ENCODE data around the gene LRRC63. TPM values are rescaled to one million over a fixed set of nuclear protein-coding genes. Genes with fewer than 3 reads are reported as not detected.
A peak's percentile ranks its signal among the peaks of the same experiment; 100 is the strongest.

The LRRC63 gene
- total RNA-seq, 1 donor from 2014 or later: 0.37 TPM

DNA sequence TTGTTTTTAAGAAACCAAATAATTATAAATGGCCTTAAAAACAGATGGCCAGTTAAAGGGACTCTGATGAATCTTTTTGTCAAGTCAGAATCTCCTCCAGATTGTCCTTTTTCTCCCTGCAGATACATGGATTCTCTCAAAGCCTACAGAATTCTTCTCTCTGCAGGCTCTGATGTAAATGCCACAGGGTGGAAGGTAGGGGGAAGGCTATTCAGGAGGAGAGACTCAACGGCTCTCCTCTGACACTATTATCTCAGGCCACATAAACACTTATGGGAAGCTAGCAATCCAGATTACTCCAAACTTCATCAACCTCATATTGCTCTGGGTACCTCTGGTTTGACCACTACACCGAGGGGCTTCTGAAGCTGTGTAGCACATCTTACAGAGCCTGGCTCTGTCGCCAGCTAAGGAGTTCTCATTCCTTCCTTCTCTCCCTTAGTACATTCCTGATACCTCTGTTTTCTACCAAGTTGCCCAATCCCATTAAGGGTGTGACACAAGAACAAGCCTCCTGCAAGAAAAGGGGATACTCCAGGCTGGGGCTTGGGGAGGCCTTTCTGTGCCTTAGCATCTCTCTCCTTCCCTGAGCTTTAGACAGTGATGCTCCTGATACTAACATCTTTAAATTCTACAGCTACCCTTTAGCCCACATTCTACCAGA, 44.6 kb upstream of the LRRC63 start:
- Mint-ChIP-seq H3K4me3 (no peak overlapping the region), H3K27me3 (ENCODE audit: low read depth) (no peaks in the 10 kb centered on the region), H3K36me3 (ENCODE audit: low read depth) (no peaks in the 10 kb centered on the region)

DNA sequence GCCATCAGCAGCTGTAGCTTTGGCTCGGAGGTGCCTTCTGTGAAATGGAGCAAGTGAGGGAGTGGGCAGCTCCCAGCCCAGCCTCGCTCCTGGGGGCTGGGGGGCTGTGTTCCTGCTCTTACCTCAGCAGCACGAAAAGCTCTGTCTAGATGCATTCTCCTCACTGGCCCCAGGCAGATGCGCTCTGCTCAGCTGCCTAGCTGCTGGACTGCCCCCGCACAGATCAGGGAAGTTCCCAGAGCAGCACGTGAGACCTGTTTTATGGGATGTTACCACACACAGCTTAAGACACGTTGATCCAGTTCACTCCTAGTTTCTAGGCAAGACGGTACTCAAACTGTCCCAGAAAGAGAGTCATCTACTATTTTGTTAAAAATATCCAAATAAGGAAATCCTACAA, 43.4 kb upstream of the LRRC63 start:
- TF ChIP-seq, protein P1, sequence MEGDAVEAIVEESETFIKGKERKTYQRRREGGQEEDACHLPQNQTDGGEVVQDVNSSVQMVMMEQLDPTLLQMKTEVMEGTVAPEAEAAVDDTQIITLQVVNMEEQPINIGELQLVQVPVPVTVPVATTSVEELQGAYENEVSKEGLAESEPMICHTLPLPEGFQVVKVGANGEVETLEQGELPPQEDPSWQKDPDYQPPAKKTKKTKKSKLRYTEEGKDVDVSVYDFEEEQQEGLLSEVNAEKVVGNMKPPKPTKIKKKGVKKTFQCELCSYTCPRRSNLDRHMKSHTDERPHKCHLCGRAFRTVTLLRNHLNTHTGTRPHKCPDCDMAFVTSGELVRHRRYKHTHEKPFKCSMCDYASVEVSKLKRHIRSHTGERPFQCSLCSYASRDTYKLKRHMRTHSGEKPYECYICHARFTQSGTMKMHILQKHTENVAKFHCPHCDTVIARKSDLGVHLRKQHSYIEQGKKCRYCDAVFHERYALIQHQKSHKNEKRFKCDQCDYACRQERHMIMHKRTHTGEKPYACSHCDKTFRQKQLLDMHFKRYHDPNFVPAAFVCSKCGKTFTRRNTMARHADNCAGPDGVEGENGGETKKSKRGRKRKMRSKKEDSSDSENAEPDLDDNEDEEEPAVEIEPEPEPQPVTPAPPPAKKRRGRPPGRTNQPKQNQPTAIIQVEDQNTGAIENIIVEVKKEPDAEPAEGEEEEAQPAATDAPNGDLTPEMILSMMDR (conservative IDR thresholded peaks at IDR 0.05): no peak
- no peaks in the 10 kb centered on the region for H3K9me3 Mint-ChIP-seq
- H3K36me3 Mint-ChIP-seq (ENCODE audit: low read depth): no peaks in the 10 kb centered on the region
- H3K4me3 Mint-ChIP-seq: no peak overlapping the region
- H3K27me3 Mint-ChIP-seq (ENCODE audit: low read depth): no peaks in the 10 kb centered on the region
- peaks cover 77% of the 10 kb centered on the region for H3K4me1 Mint-ChIP-seq
- DNase-seq (ENCODE audit: low read depth, low spot score): no peak
- no peak overlapping the region for H3K27ac Mint-ChIP-seq (ENCODE audit: unreplicated experiment)

More for the DNA sequence above, 44.6 kb upstream of the LRRC63 start:
- TF ChIP-seq, protein P1 (conservative IDR thresholded peaks at IDR 0.05): no peak
- DNase-seq (ENCODE audit: low read depth, low spot score): no peak
- Mint-ChIP-seq H3K4me1 (peaks cover 66% of the 10 kb centered on the region), H3K9me3 (no peaks in the 10 kb centered on the region), H3K27ac (ENCODE audit: unreplicated experiment) (no peak overlapping the region)

GRCh38 chr13:46168783-46169182, 42.9 kb upstream of the LRRC63 start:
- peak overlapping the region; percentile 54 for H3K27ac Mint-ChIP-seq (ENCODE audit: unreplicated experiment)
- H3K9me3 Mint-ChIP-seq: no peaks in the 10 kb centered on the region
- H3K36me3 Mint-ChIP-seq (ENCODE audit: low read depth): no peaks in the 10 kb centered on the region
- peaks cover 80% of the 10 kb centered on the region for H3K4me1 Mint-ChIP-seq
- no peak overlapping the region for H3K4me3 Mint-ChIP-seq
- DNase-seq (ENCODE audit: low read depth, low spot score): no peak
- no peaks in the 10 kb centered on the region for H3K27me3 Mint-ChIP-seq (ENCODE audit: low read depth)
- TF ChIP-seq, protein P1 (conservative IDR thresholded peaks at IDR 0.05): no peak

- TF ChIP-seq, protein P1 (conservative IDR thresholded peaks at IDR 0.05): no peak
- Mint-ChIP-seq H3K4me1 (peaks cover 78% of the 10 kb centered on the region), H3K36me3 (ENCODE audit: low read depth) (no peaks in the 10 kb centered on the region), H3K27ac (ENCODE audit: unreplicated experiment) (peak overlapping the region; percentile 88), H3K9me3 (no peaks in the 10 kb centered on the region), H3K4me3 (no peak overlapping the region), H3K27me3 (ENCODE audit: low read depth) (no peaks in the 10 kb centered on the region)
- DNase-seq (ENCODE audit: low read depth, low spot score): no peak
Observed at GRCh38 chr13:46169758-46170157, 42.0 kb upstream of the LRRC63 start.

GRCh38 chr13:46170268-46170667, 41.5 kb upstream of the LRRC63 start:
- DNase-seq (ENCODE audit: low read depth, low spot score): no peak
- Mint-ChIP-seq H3K36me3 (ENCODE audit: low read depth) (no peaks in the 10 kb centered on the region), H3K4me1 (peaks cover 78% of the 10 kb centered on the region), H3K9me3 (no peaks in the 10 kb centered on the region), H3K4me3 (peak overlapping the region; percentile 38), H3K27ac (ENCODE audit: unreplicated experiment) (peak overlapping the region; percentile 88), H3K27me3 (ENCODE audit: low read depth) (no peaks in the 10 kb centered on the region)
- TF ChIP-seq, protein P1 (conservative IDR thresholded peaks at IDR 0.05): no peak

Measured in neural crest cell (in vitro differentiated cells).